Pancreas (tissue), 10 donors: Measurements from ENCODE around the gene KRTAP16-1. TPM values are rescaled to one million over a fixed set of nuclear protein-coding genes. Genes with fewer than 3 reads are reported as not detected.
"Not testable (repeated sequence)": the region's sequence is repeated elsewhere in the genome, so short reads cannot be mapped to it uniquely, and the experiment has no call there.

ENCODE experiments used
- ATAC-seq, 4 donors: fragments of 200-7000 bp; cut with Tn5 transposase; one replicate each; pipeline versions ENCODE4 v1.8.0 to v1.9.1; 2020; ENCODE audit warnings: mild to moderate bottlenecking in 4 of 4, moderate library complexity in 4 of 4
- DNase-seq, 6 donors: peaks; one replicate each; pipeline ENCODE4 v3.0.0-alpha.2; 2020
- FAIRE-seq: peaks from 2 replicates; lab custom pipeline; 2012; peaks lifted over from hg19 to GRCh38; lab: Jason Lieb, UNC
- H3K27ac ChIP-seq, 4 donors: fragments of 200-600 bp; sonication (generic); 1 replicate in 3 of 4; 2 replicates in 1 of 4; pipeline versions ENCODE4 v1.5.0 to v1.8.0; 2020
- H3K27me3 ChIP-seq, 4 donors: fragments of 200-600 bp; one replicate each; pipeline ENCODE4 v1.8.0; 2021
- H3K36me3 ChIP-seq, 3 donors: fragments of 200-600 bp; sonication (generic) in 1 of 3; one replicate each; pipeline versions ENCODE4 v1.5.0 to v1.8.0; 2020 to 2021
- H3K4me1 ChIP-seq, 3 donors: fragments of 200-600 bp; one replicate each; pipeline ENCODE4 v1.8.0; 2021
- H3K4me3 ChIP-seq, 4 donors: fragments of 200-600 bp; sonication (generic) in 2 of 4; one replicate each; pipeline versions ENCODE4 v1.5.0 to v1.8.0; 2020 to 2021
- H3K9me3 ChIP-seq, 4 donors: fragments of 200-600 bp; one replicate each; pipeline ENCODE4 v1.8.0; 2021
- WGBS, 2 donors: extraction: QIAGEN DNeasy Blood & Tissue Kit; methylation state at CpG; one replicate each; pipeline ENCODE4 v1.1.7; 2013; 5-methylcytosine and 5-hydroxymethylcytosine counted together
- intact Hi-C, 3 donors: fragments of 100-400 bp; cut with DNase I; formaldehyde crosslinking; loops; one replicate each; pipeline versions ENCODE4 v1.11.1 to v1.14.2; 2022
- polyA plus RNA-seq, 2 donors: library from polyadenylated mRNA; stranded (reverse); fragments of 200-250 nt; gene quantifications; one replicate each; pipeline ENCODE4 v1.2.3, GENCODE V29; 2013
- total RNA-seq, 6 donors: library from RNA; stranded (reverse); fragmentation: NEBNext Ultra II Directional in 4 of 6; extraction: Animal tissue kit (Norgen Biotek cat#: 25700) in 4 of 6; gene quantifications; one replicate each; pipeline versions ENCODE4 v1.2.1 to v1.2.4, GENCODE V29; 2021 to 2023
- TF ChIP-seq, protein P1 (sequence below), 4 donors: fragments of 200-600 bp; sonication (generic) in 3 of 4; IDR thresholded peaks; one replicate each; pipeline versions ENCODE4 v1.5.0 to v1.8.0; 2021; ENCODE audit warnings: antibody characterized with exemption in 4 of 4
- donor health status: healthy with polysubstance abuse.
- donor health status: DM: no; HTN: no; CAD: no; lungs with moderate emphysema.
- donor health status: DM: no; HTN: no; CAD: no.
- donor health status: control.
- donor health status: control.
- donor health status: Bipolar disorder and iron deficiency.
- donor health status: DM: yes; HTN: yes; CAD: no.
- donor health status: DM: no; HTN: no; CAD: no.
- donor health status: DM: no; HTN: no; CAD: no.
- donor health status: DM: yes; HTN: yes; CAD: no.

Gene KRTAP16-1, protein sequence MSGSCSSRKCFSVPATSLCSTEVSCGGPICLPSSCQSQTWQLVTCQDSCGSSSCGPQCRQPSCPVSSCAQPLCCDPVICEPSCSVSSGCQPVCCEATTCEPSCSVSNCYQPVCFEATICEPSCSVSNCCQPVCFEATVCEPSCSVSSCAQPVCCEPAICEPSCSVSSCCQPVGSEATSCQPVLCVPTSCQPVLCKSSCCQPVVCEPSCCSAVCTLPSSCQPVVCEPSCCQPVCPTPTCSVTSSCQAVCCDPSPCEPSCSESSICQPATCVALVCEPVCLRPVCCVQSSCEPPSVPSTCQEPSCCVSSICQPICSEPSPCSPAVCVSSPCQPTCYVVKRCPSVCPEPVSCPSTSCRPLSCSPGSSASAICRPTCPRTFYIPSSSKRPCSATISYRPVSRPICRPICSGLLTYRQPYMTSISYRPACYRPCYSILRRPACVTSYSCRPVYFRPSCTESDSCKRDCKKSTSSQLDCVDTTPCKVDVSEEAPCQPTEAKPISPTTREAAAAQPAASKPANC
- not detected for total RNA-seq
- not detected for polyA plus RNA-seq

DNA sequence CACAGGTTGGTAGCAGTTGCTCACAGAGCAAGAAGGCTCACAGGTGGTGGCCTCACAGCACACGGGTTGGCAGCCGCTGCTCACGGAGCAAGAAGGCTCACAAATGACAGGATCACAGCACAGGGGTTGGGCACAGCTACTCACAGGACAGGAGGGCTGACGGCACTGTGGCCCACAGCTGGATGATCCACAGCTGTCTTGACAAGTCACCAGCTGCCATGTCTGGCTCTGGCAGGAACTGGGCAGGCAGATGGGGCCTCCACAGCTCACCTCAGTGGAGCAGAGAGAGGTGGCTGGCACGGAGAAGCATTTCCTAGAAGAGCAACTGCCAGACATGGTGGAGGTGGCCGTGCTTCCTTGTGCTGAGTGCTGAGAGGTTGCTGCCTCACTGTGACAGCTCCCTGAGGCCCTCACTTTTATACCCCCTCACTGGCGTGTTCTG is at the start of gene KRTAP16-1:
TSS of gene KRTAP16-1 (minus strand) at position 392 of the 442 bp plus-strand sequence. CDS start at position 336, 56 bp downstream.
- Histone ChIP-seq H3K9me3 (no peaks in the 10 kb centered on the region), H3K4me1 (no peaks in the 10 kb centered on the region), H3K27ac (no peak within 1 kb of the TSS), H3K4me3 (no peak within 1 kb of the TSS), H3K36me3 (no peaks in the 10 kb centered on the region), H3K27me3 (no peaks in the 10 kb centered on the region)
- TF ChIP-seq, protein P1, sequence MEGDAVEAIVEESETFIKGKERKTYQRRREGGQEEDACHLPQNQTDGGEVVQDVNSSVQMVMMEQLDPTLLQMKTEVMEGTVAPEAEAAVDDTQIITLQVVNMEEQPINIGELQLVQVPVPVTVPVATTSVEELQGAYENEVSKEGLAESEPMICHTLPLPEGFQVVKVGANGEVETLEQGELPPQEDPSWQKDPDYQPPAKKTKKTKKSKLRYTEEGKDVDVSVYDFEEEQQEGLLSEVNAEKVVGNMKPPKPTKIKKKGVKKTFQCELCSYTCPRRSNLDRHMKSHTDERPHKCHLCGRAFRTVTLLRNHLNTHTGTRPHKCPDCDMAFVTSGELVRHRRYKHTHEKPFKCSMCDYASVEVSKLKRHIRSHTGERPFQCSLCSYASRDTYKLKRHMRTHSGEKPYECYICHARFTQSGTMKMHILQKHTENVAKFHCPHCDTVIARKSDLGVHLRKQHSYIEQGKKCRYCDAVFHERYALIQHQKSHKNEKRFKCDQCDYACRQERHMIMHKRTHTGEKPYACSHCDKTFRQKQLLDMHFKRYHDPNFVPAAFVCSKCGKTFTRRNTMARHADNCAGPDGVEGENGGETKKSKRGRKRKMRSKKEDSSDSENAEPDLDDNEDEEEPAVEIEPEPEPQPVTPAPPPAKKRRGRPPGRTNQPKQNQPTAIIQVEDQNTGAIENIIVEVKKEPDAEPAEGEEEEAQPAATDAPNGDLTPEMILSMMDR (IDR thresholded peaks at IDR 0.05) = no peak
- WGBS, 2 donors = 61 to 73% methylated on average over 7 of the region's 7 CpGs
- FAIRE-seq = no peak
- DNase-seq = peak in 1 of 6 donors; percentile 37
- intact Hi-C loops = no loop called here
- peak in 1 of 4 donors; percentile 16 for ATAC-seq

DNA sequence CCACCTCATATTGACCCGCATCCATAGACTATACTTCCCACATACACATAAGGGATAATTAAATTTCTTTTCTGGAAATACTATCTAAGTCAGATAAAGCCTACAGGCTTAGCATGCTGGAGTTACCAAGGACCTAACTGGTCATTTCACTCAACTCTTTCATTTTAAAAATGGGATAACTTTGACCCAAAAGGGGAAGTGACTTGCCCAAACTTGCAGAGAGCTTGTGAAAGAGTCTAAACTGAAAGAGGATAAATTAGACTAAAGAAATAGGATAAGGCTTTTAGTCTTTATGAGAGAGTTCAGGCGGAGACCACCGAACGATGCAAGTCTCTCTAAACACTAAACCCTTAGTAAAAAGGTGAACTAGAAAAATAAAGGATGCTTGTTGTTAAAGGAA is 45.4 kb upstream of the KRTAP16-1 start:
- intact Hi-C loops = no loop called here
- no peak for FAIRE-seq
- H3K4me1 ChIP-seq = no peaks in the 10 kb centered on the region
- 61 to 84% methylated on average over 4 of the region's 4 CpGs for WGBS, 2 donors
- ATAC-seq = no peak
- no peak for DNase-seq
- no peak overlapping the region for H3K27ac ChIP-seq
- no peaks in the 10 kb centered on the region for H3K9me3 ChIP-seq
- TF ChIP-seq, protein P1 (IDR thresholded peaks at IDR 0.05) = no peak
- H3K4me3 ChIP-seq = no peak overlapping the region
- H3K36me3 ChIP-seq = no peaks in the 10 kb centered on the region
- H3K27me3 ChIP-seq = peaks cover 0 to 10% (median 0%) of the 10 kb centered on the region in 4 donors

DNA sequence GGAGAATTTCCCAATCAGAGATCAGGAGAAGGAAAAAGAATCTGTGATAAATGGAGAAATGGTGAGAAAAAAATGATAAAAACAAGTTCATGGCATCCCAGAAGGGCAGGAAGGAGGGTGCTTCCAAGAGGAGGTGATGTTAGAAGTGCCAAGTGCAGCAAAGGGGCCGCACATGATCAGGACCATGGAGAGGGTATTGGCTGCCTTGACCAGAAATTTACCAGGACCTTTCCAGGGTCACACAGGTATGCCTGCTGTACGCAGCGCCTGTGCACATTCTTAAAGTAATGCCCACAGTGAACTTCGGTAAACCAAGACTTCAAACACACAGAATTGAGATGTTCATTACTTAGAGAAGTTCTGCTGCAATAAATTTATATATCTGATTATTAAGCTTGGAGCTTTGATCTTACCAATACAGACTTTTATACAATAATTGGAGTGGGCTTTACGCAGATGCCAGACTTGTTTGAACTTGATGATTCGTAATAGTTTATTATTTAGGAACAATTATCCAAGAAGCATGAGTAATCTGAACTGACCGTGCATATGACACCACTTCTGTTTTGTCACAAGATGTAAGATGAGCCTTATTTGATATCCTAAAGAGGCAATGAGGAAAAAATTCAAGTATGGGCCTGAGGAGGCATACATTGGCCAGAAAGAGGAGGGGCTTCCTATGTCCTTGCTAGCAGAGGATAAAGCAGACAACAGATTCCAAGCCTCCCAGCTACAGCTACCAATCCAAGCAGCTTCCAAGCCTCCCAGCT is 43.7 kb upstream of the KRTAP16-1 start:
- FAIRE-seq (no peak), DNase-seq (no peak), ATAC-seq (no peak)
- intact Hi-C loops = no loop called here
- TF ChIP-seq, protein P1 (IDR thresholded peaks at IDR 0.05) = no peak
- Histone ChIP-seq H3K9me3 (no peaks in the 10 kb centered on the region), H3K4me3 (no peak overlapping the region), H3K36me3 (no peaks in the 10 kb centered on the region), H3K27ac (no peak overlapping the region), H3K4me1 (no peaks in the 10 kb centered on the region), H3K27me3 (peaks cover 0 to 10% (median 0%) of the 10 kb centered on the region in 4 donors)
- WGBS, 2 donors = 53 to 72% methylated on average over 7 of the region's 7 CpGs

DNA sequence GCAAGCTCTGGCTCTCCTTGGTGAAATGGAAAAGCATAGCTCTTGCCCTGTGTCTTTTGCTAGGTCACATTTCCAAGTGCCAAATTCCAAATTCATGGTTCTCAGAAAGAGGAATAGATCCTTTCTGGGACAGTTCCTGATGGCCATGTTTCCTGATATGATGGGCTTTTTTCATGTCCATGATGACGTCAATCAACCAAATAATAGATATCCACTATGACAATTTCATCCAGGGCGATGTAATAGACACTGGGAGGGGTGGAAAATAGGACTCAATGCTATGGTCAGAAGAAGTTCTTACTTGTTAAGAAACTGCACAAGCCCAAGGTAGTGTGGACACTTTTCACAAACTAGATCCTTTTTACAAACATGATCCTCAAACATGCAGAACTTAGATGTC is 42.1 kb upstream of the KRTAP16-1 start:
- FAIRE-seq (no peak), DNase-seq (no peak), ATAC-seq (no peak)
- Histone ChIP-seq H3K27ac (no peak overlapping the region), H3K36me3 (no peaks in the 10 kb centered on the region), H3K9me3 (no peaks in the 10 kb centered on the region), H3K4me1 (no peaks in the 10 kb centered on the region), H3K27me3 (peaks cover 0 to 10% (median 0%) of the 10 kb centered on the region in 4 donors), H3K4me3 (no peak overlapping the region)
- TF ChIP-seq, protein P1 (IDR thresholded peaks at IDR 0.05) = no peak
- intact Hi-C loops = no loop called here
- 57 to 76% methylated on average over 2 of the region's 2 CpGs for WGBS, 2 donors

DNA sequence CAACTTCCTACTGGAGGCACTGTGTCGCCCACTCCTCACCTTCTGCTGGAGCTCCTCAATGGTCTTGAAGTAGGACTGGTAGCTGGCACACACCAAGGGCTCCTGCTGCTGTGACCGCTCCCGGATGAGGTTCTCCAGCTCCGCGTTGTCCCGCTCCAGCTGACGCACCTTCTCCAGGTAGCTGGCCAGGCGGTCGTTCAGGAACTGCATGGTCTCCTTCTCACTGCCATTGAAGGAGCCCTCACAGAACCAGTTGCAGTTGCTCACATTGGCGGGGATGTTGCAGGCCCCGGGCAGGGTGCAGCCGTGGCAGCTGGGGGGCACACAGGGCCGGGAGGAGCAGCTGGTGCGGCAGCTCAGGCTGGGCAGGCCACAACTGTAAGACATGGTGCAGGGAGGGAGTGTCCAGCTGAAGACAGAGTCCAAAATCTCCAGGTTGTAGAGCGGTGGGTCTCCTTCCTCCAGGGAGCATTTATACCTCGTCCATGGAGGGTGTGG is 41.3 kb upstream of the KRTAP16-1 start, which contains the start of gene KRT33A:
TSS of gene KRT33A (minus strand) at position 448 of the 498 bp plus-strand sequence. CDS start at position 387, 61 bp downstream.
- FAIRE-seq, DNase-seq, intact Hi-C loops, H3K27ac ChIP-seq, H3K36me3 ChIP-seq, ATAC-seq, H3K9me3 ChIP-seq, H3K27me3 ChIP-seq, H3K4me3 ChIP-seq, H3K4me1 ChIP-seq: not testable (repeated sequence)
- 71 to 84% methylated on average over 16 of the region's 16 CpGs for WGBS, 2 donors
